Adrenal gland (tissue), 12 donors: ENCODE results near the gene PALM2AKAP2. TPM values are rescaled to one million over a fixed set of nuclear protein-coding genes. Genes with fewer than 3 reads are reported as not detected.

Experiments
- DNase-seq, 7 donors: peaks; one replicate each; pipeline ENCODE4 v3.0.0-alpha.2; 2019 to 2020
- H3K27ac ChIP-seq, 5 donors: fragments of 200-600 bp; sonication (generic) in 4 of 5; 1 replicate in 3 of 5; 2 replicates in 2 of 5; pipeline versions ENCODE4 v1.5.1 to v1.8.0; 2016 to 2020; ENCODE audit warnings: mild to moderate bottlenecking in 1 of 5
- H3K27me3 ChIP-seq: fragments of 200-600 bp; 2 replicates; pipeline ENCODE4 v1.8.0; 2021
- H3K36me3 ChIP-seq, 2 donors: fragments of 200-600 bp; replicated peaks in 1 of 2; 1 replicate in 1 of 2; 2 replicates in 1 of 2; pipeline versions ENCODE4 v1.5.1 to v1.8.0; 2018 to 2022
- H3K4me1 ChIP-seq, 2 donors: fragments of 200-600 bp; replicated peaks in 1 of 2; 1 replicate in 1 of 2; 2 replicates in 1 of 2; pipeline versions ENCODE4 v1.5.1 to v1.8.0; 2018 to 2021
- H3K4me3 ChIP-seq, 4 donors: fragments of 200-600 bp; sonication (generic) in 3 of 4; one replicate each; pipeline ENCODE4 v1.5.1; 2016 to 2018
- H3K9me3 ChIP-seq, 3 donors: fragments of 200-600 bp; sonication (generic) in 1 of 3; replicated peaks in 1 of 3; 1 replicate in 2 of 3; 2 replicates in 1 of 3; pipeline versions ENCODE4 v1.5.1 to v1.8.0; 2016 to 2021
- CTCF ChIP-seq, 6 experiments: fragments of 450-650 bp in 4 of 6; fragments of 200-600 bp in 2 of 6; sonication (generic) in 1 of 6; IDR thresholded peaks; 1 replicate in 5 of 6; 2 replicates in 1 of 6; pipeline versions ENCODE4 v1.5.1 to v1.8.0; 2016 to 2021; ENCODE audit warnings: antibody characterized with exemption in 6 of 6, mild to moderate bottlenecking in 2 of 6, moderate library complexity in 1 of 6
- POLR2A ChIP-seq, 2 donors: fragments of 450-650 bp; IDR thresholded peaks; one replicate each; pipeline ENCODE4 v1.6.1; 2017; ENCODE audit warnings: antibody characterized with exemption in 2 of 2, mild to moderate bottlenecking in 2 of 2, moderate library complexity in 1 of 2
- WGBS, 4 donors: extraction: QIAGEN DNeasy Blood & Tissue Kit in 2 of 4; methylation state at CpG; one replicate each; pipeline versions ENCODE4 v1.1.5 to v1.1.7; 2013 to 2017; 5-methylcytosine and 5-hydroxymethylcytosine counted together
- intact Hi-C, 2 donors: fragments of 100-400 bp; cut with DNase I; formaldehyde crosslinking; loops; one replicate each; pipeline versions ENCODE4 v1.14.1 to v1.15.0; 2022 to 2023
- polyA plus RNA-seq, 3 donors: library from polyadenylated mRNA; stranded (reverse); fragments of 200-250 nt in 2 of 3; fragments of 350-450 nt in 1 of 3; fragmentation: Illumina TruSeq in 1 of 3; extraction: RNeasy Lipid Tissue Mini Kit (QIAGEN cat#74804) in 1 of 3; gene quantifications; one replicate each; pipeline ENCODE4 v1.2.3, GENCODE V29; 2013 to 2014
- total RNA-seq, 9 donors: library from RNA; depleted of rRNA in 4 of 9; stranded (reverse); fragments of >200 nt in 4 of 9; fragments of 120-200 nt in 1 of 9; fragmentation: NEBNext Ultra II Directional in 1 of 9; extraction: Animal tissue kit (Norgen Biotek cat#: 25700) in 1 of 9; gene quantifications; one replicate each; pipeline versions ENCODE4 v1.1.0 to v1.2.4, GENCODE V29; 2013 to 2023
- donor health status: healthy with polysubstance abuse.
- donor health status: Bipolar disorder and iron deficiency.
- donor health status: DM: yes; HTN: yes; CAD: no.
- donor health status: DM: no; HTN: no; CAD: no.
- donor health status: DM: no; HTN: no; CAD: no.
- donor health status: DM: yes; HTN: yes; CAD: no.

PALM2AKAP2 gene
- total and polyA plus RNA-seq, 12 donors, result 0.07 to 27.3 (median 19.8) TPM

GRCh38 chr9:109770101-109770500, 9.9 kb upstream of the PALM2AKAP2 start:
- intact Hi-C loops, result no loop called here
- DNase-seq, result no peak
- H3K27me3 ChIP-seq, result no peaks in the 10 kb centered on the region
- no peak overlapping the region for H3K27ac ChIP-seq
- 91 to 96% (median 93%) methylated on average over 1 of the region's 1 CpG for WGBS, 4 donors
- H3K9me3 ChIP-seq, result no peaks in the 10 kb centered on the region
- H3K4me1 ChIP-seq, result no peaks in the 10 kb centered on the region
- TF ChIP-seq POLR2A (IDR thresholded peaks at IDR 0.05) (no peak), CTCF (IDR thresholded peaks at IDR 0.05) (no peak)
- H3K36me3 ChIP-seq, result no peaks in the 10 kb centered on the region
- no peak overlapping the region for H3K4me3 ChIP-seq

GRCh38 chr9:109771087-109771486, 8.9 kb upstream of the PALM2AKAP2 start:
- intact Hi-C loops, result no loop called here

GRCh38 chr9:109771796-109772531, 8.0 kb upstream of the PALM2AKAP2 start:
- Histone ChIP-seq H3K27ac (no peak overlapping the region), H3K36me3 (no peaks in the 10 kb centered on the region), H3K4me1 (no peaks in the 10 kb centered on the region), H3K4me3 (no peak overlapping the region), H3K9me3 (no peaks in the 10 kb centered on the region), H3K27me3 (no peaks in the 10 kb centered on the region)
- TF ChIP-seq CTCF (IDR thresholded peaks at IDR 0.05) (no peak), POLR2A (IDR thresholded peaks at IDR 0.05) (no peak)
- DNase-seq, result no peak
- 48 to 61% (median 50%) methylated on average over 8 of the region's 8 CpGs for WGBS, 4 donors
- intact Hi-C loops, result no loop called here

More at GRCh38 chr9:109771087-109771486, 8.9 kb upstream of the PALM2AKAP2 start:
- Histone ChIP-seq H3K27me3 (no peaks in the 10 kb centered on the region), H3K4me3 (no peak overlapping the region), H3K36me3 (no peaks in the 10 kb centered on the region), H3K4me1 (no peaks in the 10 kb centered on the region), H3K9me3 (no peaks in the 10 kb centered on the region), H3K27ac (no peak overlapping the region)
- 44 to 64% (median 53%) methylated on average over 2 of the region's 2 CpGs for WGBS, 4 donors
- no peak for TF ChIP-seq POLR2A (IDR thresholded peaks at IDR 0.05)
- TF ChIP-seq CTCF (IDR thresholded peaks at IDR 0.05), result no peak
- DNase-seq, result no peak

GRCh38 chr9:109775516-109775915, 4.5 kb upstream of the PALM2AKAP2 start:
- WGBS, 4 donors, result 53 to 70% (median 65%) methylated on average over 3 of the region's 3 CpGs
- TF ChIP-seq CTCF (IDR thresholded peaks at IDR 0.05), result no peak
- TF ChIP-seq POLR2A (IDR thresholded peaks at IDR 0.05), result no peak
- intact Hi-C loops, result no loop called here
- Histone ChIP-seq H3K27me3 (no peaks in the 10 kb centered on the region), H3K9me3 (no peaks in the 10 kb centered on the region), H3K4me1 (no peaks in the 10 kb centered on the region), H3K4me3 (no peak overlapping the region), H3K36me3 (no peaks in the 10 kb centered on the region), H3K27ac (no peak overlapping the region)
- no peak for DNase-seq
